Large intestine (tissue), 3 donors: Measurements from ENCODE around the gene STAG2. TPM values are rescaled to one million over a fixed set of nuclear protein-coding genes. Genes with fewer than 3 reads are reported as not detected.

Experiments used
- DNase-seq, 2 donors: peaks; one replicate each; pipeline versions ENCODE4 v3.0.0 to v3.0.0-alpha.2; 2013
- H3K27ac ChIP-seq: one replicate; pipeline ENCODE4 v1.5.1; 2013; ENCODE audit warnings: low read length
- H3K27me3 ChIP-seq: 2 replicates; pipeline ENCODE4 v1.6.1; 2013; ENCODE audit warnings: low read length; ENCODE audit not compliant: control insufficient read depth, insufficient read depth
- H3K36me3 ChIP-seq: 2 replicates; pipeline ENCODE4 v1.6.1; 2013; ENCODE audit warnings: low read length; ENCODE audit not compliant: control insufficient read depth, insufficient read depth
- H3K4me1 ChIP-seq: one replicate; pipeline ENCODE4 v1.6.1; 2013; ENCODE audit warnings: low read length; ENCODE audit not compliant: control insufficient read depth, insufficient read depth
- H3K4me3 ChIP-seq: one replicate; pipeline ENCODE4 v1.5.1; 2013; ENCODE audit warnings: low read length
- H3K9me3 ChIP-seq: one replicate; pipeline ENCODE4 v1.6.1; 2013; ENCODE audit warnings: mild to moderate bottlenecking, low read depth, low read length, moderate library complexity; ENCODE audit not compliant: control insufficient read depth
- WGBS: methylation state at CpG from one replicate; pipeline ENCODE4 v1.1.5; 2013; ENCODE audit warnings: low lambda C conversion rate; ENCODE audit not compliant: insufficient coverage; 5-methylcytosine and 5-hydroxymethylcytosine counted together
- polyA plus RNA-seq: library from polyadenylated mRNA; unstranded; fragments of 120-200 nt; gene quantifications from one replicate; pipeline ENCODE4 v1.2.1, GENCODE V29; 2013

The STAG2 gene
- polyA plus RNA-seq, 1 donor: 70.0 TPM

DNA sequence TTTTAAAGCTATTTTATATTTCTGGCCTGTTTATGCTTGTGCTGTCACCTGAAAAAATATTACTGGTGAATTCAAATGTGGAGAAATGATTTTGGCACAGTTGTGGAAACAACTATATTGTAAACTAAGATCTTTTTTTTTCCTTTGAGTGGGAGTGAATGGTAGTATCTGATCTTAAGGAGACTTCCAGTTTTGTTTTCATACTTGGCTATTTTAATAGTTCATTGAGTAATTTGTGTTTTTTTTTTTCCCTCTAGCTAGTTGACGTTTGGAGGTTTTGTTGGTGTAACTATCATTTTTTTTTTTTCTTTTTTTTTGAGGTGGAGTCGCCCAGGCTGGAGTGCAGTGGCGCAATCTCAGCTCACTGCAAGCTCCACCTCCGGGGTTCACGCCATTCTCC is 10.5 kb downstream of the STAG2 start:
- H3K4me1 ChIP-seq: no peaks in the 10 kb centered on the region
- no peak overlapping the region for H3K27ac ChIP-seq
- WGBS: no CpG with 5 or more reads among the region's 5 CpGs
- H3K36me3 ChIP-seq: no peaks in the 10 kb centered on the region
- H3K4me3 ChIP-seq: no peak overlapping the region
- no peak for DNase-seq
- no peaks in the 10 kb centered on the region for H3K27me3 ChIP-seq
- H3K9me3 ChIP-seq: no peaks in the 10 kb centered on the region

DNA sequence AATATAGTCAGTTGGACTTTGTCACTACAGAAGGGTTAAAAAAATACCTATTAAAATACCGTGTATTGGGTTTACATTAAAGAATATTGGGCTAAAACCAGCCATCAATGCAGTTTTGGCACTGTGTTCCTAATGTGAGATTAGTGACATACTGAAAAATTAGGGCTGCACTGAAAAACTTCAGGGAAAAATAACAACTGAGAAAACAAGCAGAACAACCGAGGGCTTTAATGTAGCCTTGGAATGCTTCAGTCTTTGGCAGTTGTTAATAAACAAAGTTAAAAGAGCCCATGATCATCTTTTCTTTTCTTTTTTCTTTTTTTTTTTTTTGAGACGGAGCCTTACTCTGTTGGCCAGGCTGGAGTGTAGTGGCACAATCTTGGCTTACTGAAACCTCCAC is 12.4 kb downstream of the STAG2 start:
- Histone ChIP-seq H3K27ac (no peak overlapping the region), H3K9me3 (no peaks in the 10 kb centered on the region), H3K36me3 (no peaks in the 10 kb centered on the region), H3K27me3 (no peaks in the 10 kb centered on the region), H3K4me3 (no peak overlapping the region), H3K4me1 (no peaks in the 10 kb centered on the region)
- WGBS: no CpG with 5 or more reads among the region's 3 CpGs
- no peak for DNase-seq

DNA sequence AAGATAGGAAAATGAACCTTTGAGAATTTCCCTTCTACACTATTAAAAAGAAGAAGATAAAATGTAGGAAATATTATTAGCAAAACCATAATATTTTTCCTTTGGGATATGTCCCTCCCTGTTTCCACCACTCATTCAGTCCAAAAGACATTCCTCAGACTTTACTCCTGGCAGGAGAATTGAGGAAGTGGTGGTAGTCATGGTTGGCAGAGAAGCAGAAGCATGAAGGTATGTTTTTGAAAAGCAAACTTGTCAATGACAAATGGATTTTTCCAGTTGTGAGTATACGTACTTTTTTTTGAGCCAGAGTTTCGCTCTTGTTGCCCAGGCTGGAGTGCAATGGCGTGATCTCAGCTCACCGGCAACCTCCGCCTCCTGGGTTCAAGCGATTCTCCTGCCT is 13.7 kb downstream of the STAG2 start:
- H3K27ac ChIP-seq: no peak overlapping the region
- no peaks in the 10 kb centered on the region for H3K36me3 ChIP-seq
- no CpG with 5 or more reads among the region's 6 CpGs for WGBS
- DNase-seq: no peak
- no peaks in the 10 kb centered on the region for H3K9me3 ChIP-seq
- no peaks in the 10 kb centered on the region for H3K27me3 ChIP-seq
- no peak overlapping the region for H3K4me3 ChIP-seq
- no peaks in the 10 kb centered on the region for H3K4me1 ChIP-seq

DNA sequence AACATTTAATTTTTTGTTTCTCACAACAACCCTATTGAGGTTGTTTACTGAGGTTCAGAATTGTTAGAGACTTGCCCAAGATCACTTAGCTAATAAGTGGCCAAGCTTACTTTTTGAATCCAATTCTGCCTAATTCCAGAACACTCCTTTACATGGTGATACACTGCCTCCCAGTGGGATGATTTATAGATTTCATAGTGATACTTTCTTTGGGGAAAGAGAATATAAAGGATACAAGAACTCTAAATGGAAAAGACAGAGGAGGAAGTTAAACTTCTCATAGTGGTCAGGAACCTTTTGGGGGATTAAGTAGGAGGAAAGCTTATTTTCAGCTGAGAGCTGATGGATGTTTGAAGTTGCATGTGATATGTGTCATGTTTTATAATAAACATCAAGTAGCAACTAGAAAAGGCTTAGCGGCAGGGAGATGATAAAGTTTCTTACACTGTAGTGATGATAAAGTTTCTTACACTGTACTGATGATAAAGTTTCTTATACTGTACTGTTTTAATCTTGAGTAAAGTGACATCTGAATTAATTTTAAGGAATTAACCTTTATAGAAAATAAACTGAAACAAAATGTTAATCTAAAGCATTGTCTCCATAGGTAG is 15.3 kb downstream of the STAG2 start:
- Histone ChIP-seq H3K9me3 (no peaks in the 10 kb centered on the region), H3K4me1 (no peaks in the 10 kb centered on the region), H3K27me3 (no peaks in the 10 kb centered on the region), H3K27ac (no peak overlapping the region), H3K36me3 (no peaks in the 10 kb centered on the region), H3K4me3 (no peak overlapping the region)
- WGBS: no CpG with 5 or more reads among the region's 1 CpG
- no peak for DNase-seq

DNA sequence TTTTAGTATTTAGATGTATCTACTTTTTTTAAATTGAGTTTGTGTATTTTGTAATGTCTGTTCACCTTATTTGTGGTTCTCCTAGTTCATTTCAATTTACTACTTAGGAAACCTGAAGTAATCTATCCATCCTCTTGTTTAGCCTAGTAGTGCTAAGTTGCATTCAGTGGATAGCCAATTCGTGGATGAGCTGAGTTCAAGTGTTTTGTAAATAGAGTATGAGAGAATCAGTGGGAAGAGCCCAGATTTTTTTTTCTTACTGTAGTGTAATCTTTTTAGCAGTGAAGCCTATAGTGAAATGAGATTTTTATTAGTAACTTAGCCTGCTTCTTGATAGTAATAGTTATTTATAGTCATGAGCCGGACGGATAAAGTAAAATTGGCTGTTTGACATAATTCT is 21.7 kb downstream of the STAG2 start:
- no peaks in the 10 kb centered on the region for H3K27me3 ChIP-seq
- H3K36me3 ChIP-seq: no peaks in the 10 kb centered on the region
- no peaks in the 10 kb centered on the region for H3K9me3 ChIP-seq
- no peak for DNase-seq
- H3K4me3 ChIP-seq: no peak overlapping the region
- H3K27ac ChIP-seq: no peak overlapping the region
- 40% methylated on average over 1 of the region's 3 CpGs for WGBS
- no peaks in the 10 kb centered on the region for H3K4me1 ChIP-seq

DNA sequence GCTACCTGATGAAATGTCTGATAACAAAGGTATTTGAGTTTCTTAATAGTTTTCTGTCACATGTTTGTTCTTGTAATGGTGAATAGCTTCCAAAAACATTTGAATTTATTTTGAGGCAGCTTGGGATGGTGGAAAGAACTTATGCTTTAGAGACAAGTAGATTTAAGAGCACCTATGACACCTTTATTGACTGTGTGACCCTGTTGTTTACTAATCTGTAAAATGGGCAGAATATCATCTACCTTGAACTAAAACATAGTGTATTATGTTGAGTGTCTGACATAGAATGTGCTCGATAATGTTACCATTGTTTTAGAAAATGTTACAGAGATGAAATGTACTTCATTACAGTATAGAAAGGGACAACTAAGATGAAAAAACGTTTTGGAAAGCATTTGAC is 24.9 kb downstream of the STAG2 start:
- no peak for DNase-seq
- WGBS: 57% methylated on average over 1 of the region's 2 CpGs
- Histone ChIP-seq H3K27me3 (no peaks in the 10 kb centered on the region), H3K9me3 (no peaks in the 10 kb centered on the region), H3K36me3 (no peaks in the 10 kb centered on the region), H3K27ac (no peak overlapping the region), H3K4me1 (no peaks in the 10 kb centered on the region), H3K4me3 (no peak overlapping the region)

DNA sequence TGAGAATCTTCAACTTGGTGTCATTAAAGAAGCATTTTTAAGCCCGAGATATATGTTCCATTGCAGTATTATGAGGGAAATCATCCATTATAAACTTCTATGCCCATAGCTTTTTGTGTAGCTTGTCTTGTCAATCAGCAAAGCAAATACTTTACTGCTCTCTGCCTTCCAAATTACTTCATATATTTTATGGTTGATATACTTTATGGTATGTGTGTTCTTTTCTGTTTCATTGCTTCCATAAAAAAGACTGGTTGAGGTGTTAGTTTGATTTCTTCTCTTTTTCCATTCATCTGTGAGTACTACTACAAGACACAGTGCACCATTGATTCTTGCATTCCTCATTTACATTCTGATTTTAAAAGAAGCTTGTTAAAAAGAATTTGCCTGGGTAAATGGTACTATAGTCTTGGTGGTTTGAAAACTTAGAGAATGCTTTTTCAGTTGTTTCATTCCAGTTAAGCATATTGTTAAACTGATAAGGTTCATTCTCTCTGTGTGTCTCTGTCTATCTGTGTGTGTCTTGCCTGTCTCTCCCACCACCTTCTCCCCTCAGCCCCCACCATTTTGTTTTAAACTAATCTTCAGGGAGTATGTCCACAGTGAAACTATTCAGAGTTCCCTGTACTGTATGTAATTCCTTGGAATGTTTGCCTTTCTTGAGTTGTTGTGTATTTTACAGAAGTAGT is 27.1 kb downstream of the STAG2 start:
- no peak for DNase-seq
- H3K4me1 ChIP-seq: no peaks in the 10 kb centered on the region
- no peaks in the 10 kb centered on the region for H3K36me3 ChIP-seq
- H3K9me3 ChIP-seq: no peaks in the 10 kb centered on the region
- WGBS: no CpG with 5 or more reads among the region's 1 CpG
- no peak overlapping the region for H3K27ac ChIP-seq
- no peaks in the 10 kb centered on the region for H3K27me3 ChIP-seq
- no peak overlapping the region for H3K4me3 ChIP-seq

DNA sequence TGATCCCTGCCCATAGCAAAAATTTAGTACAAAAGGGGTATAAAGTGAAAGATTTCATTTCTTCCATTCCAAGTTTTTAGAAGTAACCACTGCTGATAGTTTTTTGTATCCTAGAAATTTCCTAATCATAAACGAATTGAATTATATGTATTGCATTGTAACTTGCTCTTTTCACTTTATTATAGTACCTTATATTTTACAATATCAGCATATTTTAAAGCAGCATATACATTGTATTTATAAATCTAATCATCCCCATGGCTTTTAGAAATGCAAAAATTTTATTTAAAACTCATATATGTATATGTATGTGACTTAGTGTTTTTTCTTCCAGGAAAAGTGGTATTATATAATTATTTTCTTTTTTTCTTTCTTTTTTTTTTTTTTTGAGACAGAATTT is 27.7 kb downstream of the STAG2 start:
- no peaks in the 10 kb centered on the region for H3K27me3 ChIP-seq
- H3K4me1 ChIP-seq: no peaks in the 10 kb centered on the region
- no peaks in the 10 kb centered on the region for H3K36me3 ChIP-seq
- WGBS: 80% methylated on average over 1 of the region's 1 CpG
- no peak for DNase-seq
- H3K27ac ChIP-seq: no peak overlapping the region
- no peak overlapping the region for H3K4me3 ChIP-seq
- no peaks in the 10 kb centered on the region for H3K9me3 ChIP-seq

DNA sequence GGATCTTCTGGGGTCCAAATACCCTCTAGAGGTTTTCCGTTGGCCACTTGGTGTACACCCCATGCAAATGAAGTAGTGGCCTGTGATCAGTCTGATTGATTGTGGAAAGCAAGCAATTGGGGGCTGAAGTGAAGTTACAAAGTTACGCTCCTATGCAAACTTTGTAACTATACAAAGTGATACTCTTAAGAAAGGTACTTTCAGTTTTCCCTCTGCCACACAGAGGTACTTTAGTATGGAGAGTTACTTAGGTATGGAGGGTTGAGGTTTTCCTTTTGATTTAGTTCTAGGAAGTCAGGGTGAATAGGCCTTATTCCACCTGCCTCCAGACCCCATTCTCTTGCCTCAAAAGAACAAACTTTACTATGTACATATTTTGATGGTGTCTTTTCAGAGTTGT is 28.7 kb downstream of the STAG2 start:
- Histone ChIP-seq H3K36me3 (no peaks in the 10 kb centered on the region), H3K27me3 (no peaks in the 10 kb centered on the region), H3K4me1 (no peaks in the 10 kb centered on the region), H3K27ac (no peak overlapping the region), H3K4me3 (no peak overlapping the region), H3K9me3 (no peaks in the 10 kb centered on the region)
- DNase-seq: no peak
- WGBS: no CpG with 5 or more reads among the region's 2 CpGs

DNA sequence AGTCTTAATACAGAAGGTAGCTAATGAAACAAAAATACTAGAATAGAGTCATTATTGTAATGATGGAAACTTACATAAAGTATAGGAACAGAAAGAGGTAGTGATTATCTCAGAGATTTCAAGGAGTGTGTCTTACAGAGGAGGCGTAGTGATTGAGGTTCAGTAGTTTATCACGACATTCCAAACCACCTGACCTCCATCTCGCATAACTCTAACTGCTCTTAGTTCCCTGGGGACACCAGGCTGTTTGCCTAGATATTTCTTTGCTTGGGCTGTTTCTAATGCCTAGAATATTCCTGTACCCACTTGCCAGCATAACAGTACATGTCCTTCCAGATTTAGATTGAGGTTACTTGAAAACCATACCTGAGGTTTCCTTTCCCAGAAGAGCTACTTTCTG is 29.1 kb downstream of the STAG2 start:
- no peak for DNase-seq
- WGBS: no CpG with 5 or more reads among the region's 3 CpGs
- Histone ChIP-seq H3K4me3 (no peak overlapping the region), H3K9me3 (no peaks in the 10 kb centered on the region), H3K4me1 (no peaks in the 10 kb centered on the region), H3K27ac (no peak overlapping the region), H3K36me3 (no peaks in the 10 kb centered on the region), H3K27me3 (no peaks in the 10 kb centered on the region)

DNA sequence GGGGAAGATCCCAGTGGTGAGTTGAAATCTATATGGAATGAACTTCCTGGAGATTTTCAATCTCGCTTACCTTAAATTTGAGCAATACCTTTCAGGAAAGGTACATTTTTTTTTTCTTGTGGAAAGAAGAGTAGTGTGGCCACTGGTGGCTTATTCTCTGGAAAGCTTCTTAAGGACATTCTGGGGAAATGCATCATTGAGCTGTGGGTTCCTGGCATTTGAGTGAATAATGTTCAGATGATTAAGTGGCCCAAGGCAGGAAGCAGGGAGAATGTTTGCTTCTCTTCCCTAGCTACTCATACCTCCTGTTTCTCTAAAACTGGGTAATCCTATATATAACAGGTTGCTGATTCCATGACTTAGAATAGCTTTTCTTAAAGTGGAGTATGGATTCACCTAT is 31.8 kb downstream of the STAG2 start:
- Histone ChIP-seq H3K9me3 (no peaks in the 10 kb centered on the region), H3K4me1 (no peaks in the 10 kb centered on the region), H3K27ac (no peak overlapping the region), H3K4me3 (no peak overlapping the region), H3K27me3 (no peaks in the 10 kb centered on the region), H3K36me3 (no peaks in the 10 kb centered on the region)
- no peak for DNase-seq
- 100% methylated on average over 1 of the region's 1 CpG for WGBS
